Skeletal muscle tissue (tissue), 4 donors: Measurements from ENCODE around the gene WWC2. TPM values are rescaled to one million over a fixed set of nuclear protein-coding genes. Genes with fewer than 3 reads are reported as not detected.

Source experiments
- H3K27ac ChIP-seq: one replicate; pipeline ENCODE4 v1.7.0; 2013; ENCODE audit warnings: mild to moderate bottlenecking, low read depth, low read length, inconsistent platforms
- H3K27me3 ChIP-seq, 3 donors: one replicate each; pipeline ENCODE4 v1.7.0; 2013; ENCODE audit warnings: low read length in 3 of 3; ENCODE audit not compliant: control insufficient read depth in 3 of 3, insufficient read depth in 3 of 3
- H3K36me3 ChIP-seq, 3 donors: one replicate each; pipeline ENCODE4 v1.7.0; 2013; ENCODE audit warnings: low read length in 3 of 3; ENCODE audit not compliant: control insufficient read depth in 3 of 3, insufficient read depth in 3 of 3
- H3K4me1 ChIP-seq, 3 donors: one replicate each; pipeline ENCODE4 v1.7.0; 2013; ENCODE audit warnings: low read length in 3 of 3, mild to moderate bottlenecking in 3 of 3; ENCODE audit not compliant: control insufficient read depth in 3 of 3, insufficient read depth in 3 of 3
- H3K4me3 ChIP-seq, 3 donors: one replicate each; pipeline ENCODE4 v1.7.0; 2013; ENCODE audit warnings: low read length in 3 of 3
- H3K9ac ChIP-seq, 3 donors: one replicate each; pipeline ENCODE4 v1.7.0; 2013; ENCODE audit warnings: low read length in 3 of 3, mild to moderate bottlenecking in 3 of 3, moderate library complexity in 2 of 3, low read depth in 1 of 3
- H3K9me3 ChIP-seq, 3 donors: one replicate each; pipeline ENCODE4 v1.7.0; 2013; ENCODE audit warnings: low read length in 3 of 3; ENCODE audit not compliant: control insufficient read depth in 3 of 3
- total RNA-seq: library from RNA; depleted of rRNA; stranded (reverse); fragments of >200 nt; gene quantifications from one replicate; pipeline ENCODE4 v1.2.3, GENCODE V29; 2014
- donor health status: Osteomylitis.

Gene WWC2
- total RNA-seq, 1 donor from 2014 or later = 15.1 TPM

- H3K9ac ChIP-seq = no peak overlapping the region
- no peaks in the 10 kb centered on the region for H3K27me3 ChIP-seq
- peaks cover 12 to 33% (median 18%) of the 10 kb centered on the region in 3 donors for H3K36me3 ChIP-seq
- no peaks in the 10 kb centered on the region for H3K4me1 ChIP-seq
- no peak overlapping the region for H3K4me3 ChIP-seq
- H3K27ac ChIP-seq = no peak overlapping the region
- H3K9me3 ChIP-seq = no peaks in the 10 kb centered on the region
These were observed 190.6 kb downstream of the WWC2 start for GRCh38 chr4:183289688-183290087.

- no peak overlapping the region for H3K27ac ChIP-seq
- H3K9me3 ChIP-seq = no peaks in the 10 kb centered on the region
- H3K36me3 ChIP-seq = peaks cover 6 to 38% (median 17%) of the 10 kb centered on the region in 3 donors
- no peaks in the 10 kb centered on the region for H3K4me1 ChIP-seq
- H3K4me3 ChIP-seq = no peak overlapping the region
- no peak overlapping the region for H3K9ac ChIP-seq
- H3K27me3 ChIP-seq = no peaks in the 10 kb centered on the region
These were observed 192.0 kb downstream of the WWC2 start for GRCh38 chr4:183291070-183291469.

GRCh38 chr4:183295711-183296110 lies 196.7 kb downstream of the WWC2 start:
- H3K27ac ChIP-seq = no peak overlapping the region
- no peaks in the 10 kb centered on the region for H3K27me3 ChIP-seq
- no peak overlapping the region for H3K4me3 ChIP-seq
- no peaks in the 10 kb centered on the region for H3K9me3 ChIP-seq
- H3K9ac ChIP-seq = no peak overlapping the region
- H3K4me1 ChIP-seq = no peaks in the 10 kb centered on the region
- peaks cover 0 to 15% (median 6%) of the 10 kb centered on the region in 3 donors for H3K36me3 ChIP-seq

GRCh38 chr4:183297675-183298074 lies 198.6 kb downstream of the WWC2 start:
- Histone ChIP-seq H3K27me3 (no peaks in the 10 kb centered on the region), H3K27ac (no peak overlapping the region), H3K4me3 (no peak overlapping the region), H3K9me3 (no peaks in the 10 kb centered on the region), H3K9ac (no peak overlapping the region), H3K4me1 (no peaks in the 10 kb centered on the region), H3K36me3 (peaks cover 0 to 15% (median 6%) of the 10 kb centered on the region in 3 donors)

GRCh38 chr4:183299464-183299863 lies 200.4 kb downstream of the WWC2 start:
- H3K9ac ChIP-seq = no peak overlapping the region
- H3K27ac ChIP-seq = no peak overlapping the region
- H3K9me3 ChIP-seq = no peaks in the 10 kb centered on the region
- H3K4me1 ChIP-seq = no peaks in the 10 kb centered on the region
- no peaks in the 10 kb centered on the region for H3K27me3 ChIP-seq
- H3K36me3 ChIP-seq = peaks cover 0 to 15% (median 6%) of the 10 kb centered on the region in 3 donors
- no peak overlapping the region for H3K4me3 ChIP-seq

GRCh38 chr4:183300070-183300469 lies 201.0 kb downstream of the WWC2 start:
- H3K9me3 ChIP-seq = no peaks in the 10 kb centered on the region
- H3K36me3 ChIP-seq = peaks cover 0 to 13% (median 6%) of the 10 kb centered on the region in 3 donors
- H3K27me3 ChIP-seq = no peaks in the 10 kb centered on the region

GRCh38 chr4:183300655-183301054 lies 201.6 kb downstream of the WWC2 start:
- Histone ChIP-seq H3K27ac (no peak overlapping the region), H3K36me3 (peaks cover 0 to 11% (median 6%) of the 10 kb centered on the region in 3 donors)

More at GRCh38 chr4:183300070-183300469, 201.0 kb downstream of the WWC2 start:
- no peak overlapping the region for H3K9ac ChIP-seq
- no peaks in the 10 kb centered on the region for H3K4me1 ChIP-seq
- H3K4me3 ChIP-seq = no peak overlapping the region
- no peak overlapping the region for H3K27ac ChIP-seq

GRCh38 chr4:183303301-183303700 lies 204.2 kb downstream of the WWC2 start:
- no peak overlapping the region for H3K27ac ChIP-seq
- H3K36me3 ChIP-seq = peaks cover 0 to 2% (median 0%) of the 10 kb centered on the region in 3 donors
- no peaks in the 10 kb centered on the region for H3K27me3 ChIP-seq
- no peaks in the 10 kb centered on the region for H3K9me3 ChIP-seq
- no peak overlapping the region for H3K4me3 ChIP-seq
- no peaks in the 10 kb centered on the region for H3K4me1 ChIP-seq
- H3K9ac ChIP-seq = no peak overlapping the region

More at GRCh38 chr4:183300655-183301054, 201.6 kb downstream of the WWC2 start:
- H3K9ac ChIP-seq = no peak overlapping the region
- H3K9me3 ChIP-seq = no peaks in the 10 kb centered on the region
- no peaks in the 10 kb centered on the region for H3K27me3 ChIP-seq
- no peak overlapping the region for H3K4me3 ChIP-seq
- H3K4me1 ChIP-seq = no peaks in the 10 kb centered on the region

- no peaks in the 10 kb centered on the region for H3K27me3 ChIP-seq
- H3K9me3 ChIP-seq = no peaks in the 10 kb centered on the region
- no peak overlapping the region for H3K9ac ChIP-seq
- H3K36me3 ChIP-seq = peaks cover 0 to 2% (median 0%) of the 10 kb centered on the region in 3 donors
- H3K4me3 ChIP-seq = no peak overlapping the region
- no peaks in the 10 kb centered on the region for H3K4me1 ChIP-seq
- H3K27ac ChIP-seq = no peak overlapping the region
These were observed 205.0 kb downstream of the WWC2 start for GRCh38 chr4:183304067-183304466.

GRCh38 chr4:183304538-183304937 lies 205.5 kb downstream of the WWC2 start:
- Histone ChIP-seq H3K4me3 (no peak overlapping the region), H3K9ac (no peak overlapping the region), H3K36me3 (peaks cover 0 to 1% (median 0%) of the 10 kb centered on the region in 3 donors), H3K9me3 (no peaks in the 10 kb centered on the region), H3K27me3 (no peaks in the 10 kb centered on the region), H3K27ac (no peak overlapping the region), H3K4me1 (no peaks in the 10 kb centered on the region)
